SHP77 treated with DMSO at 0.1 percent for 48 hours (cell line): ENCODE measurements around the gene EFNA5.
A peak's percentile ranks its signal among the peaks of the same experiment; 100 is the strongest.
"Not testable (repeated sequence)": the region's sequence is repeated elsewhere in the genome, so short reads cannot be mapped to it uniquely, and the experiment has no call there.

Experiments
- DNase-seq: peaks from one replicate; lab custom pipeline; 2025; lab: John Stamatoyannopoulos, UW

EFNA5 gene

DNA sequence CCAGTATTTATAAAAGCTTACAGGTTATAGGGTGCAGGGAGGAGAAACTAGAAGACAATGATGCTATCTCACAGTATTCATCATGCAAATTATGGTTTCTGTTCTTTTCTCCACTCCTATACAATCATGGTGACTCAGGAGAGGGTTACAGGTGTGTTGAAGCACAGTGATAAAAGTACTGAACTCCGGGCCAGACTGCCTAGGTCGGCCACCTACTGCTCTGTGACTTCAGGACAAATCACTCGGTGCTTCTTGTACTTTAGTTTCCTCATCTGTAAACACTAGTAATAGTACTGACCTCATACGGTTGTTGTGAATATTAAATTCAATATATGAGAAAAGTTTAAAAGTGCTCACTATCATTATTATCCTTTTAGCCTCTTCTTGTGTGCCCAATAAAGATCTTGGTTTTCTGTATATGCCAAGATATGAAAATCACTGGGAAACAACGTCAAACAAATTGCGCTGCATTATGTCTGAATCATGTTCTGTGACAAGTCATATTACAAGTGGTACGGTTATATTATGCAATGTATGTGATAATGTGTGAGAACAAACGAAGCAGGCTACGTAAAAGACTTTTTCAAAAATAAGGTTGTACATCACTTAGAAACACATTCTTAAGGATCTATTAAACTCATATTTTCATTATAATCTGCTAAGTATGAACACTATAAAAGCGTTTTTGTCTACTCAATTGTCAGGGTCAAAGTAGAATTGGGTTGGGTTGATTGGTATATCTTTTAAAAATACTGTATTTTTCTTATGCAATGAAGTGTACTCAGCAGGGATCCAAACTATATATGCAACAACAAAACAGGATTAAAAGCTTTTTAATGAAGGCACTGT, 153.3 kb downstream of the EFNA5 start:
- DNase-seq, result no peak

GRCh38 chr5:107516452-107517184, 154.1 kb downstream of the EFNA5 start:
- no peak for DNase-seq

DNA sequence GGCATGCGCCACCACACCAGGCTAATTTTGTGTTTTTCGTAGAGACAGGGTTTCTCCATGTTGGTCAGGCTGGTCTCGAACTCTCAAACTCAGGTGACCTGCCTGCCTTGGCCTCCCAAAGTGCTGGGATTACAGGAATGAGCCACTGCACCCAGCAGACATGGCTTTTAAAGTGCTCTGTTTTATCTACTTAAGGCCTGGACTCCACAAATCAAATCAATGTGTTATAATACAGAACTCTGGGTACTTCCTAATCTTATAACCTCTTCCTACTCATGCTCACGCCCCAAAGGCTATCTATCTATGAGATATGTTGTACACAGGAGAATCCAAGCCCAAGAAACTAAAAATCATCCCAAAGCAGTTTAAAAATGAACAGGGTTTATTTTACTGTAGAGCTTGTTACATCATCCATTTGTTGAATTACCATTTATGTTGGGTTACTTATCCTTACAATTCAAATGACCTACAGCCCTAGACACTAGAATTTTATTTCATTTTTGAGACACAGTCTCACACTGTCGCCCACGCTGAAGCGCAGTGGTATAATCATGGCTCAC, 155.1 kb downstream of the EFNA5 start:
- DNase-seq, result no peak

- no peak for DNase-seq
These were observed 156.4 kb downstream of the EFNA5 start for GRCh38 chr5:107514305-107514704.

- no peak for DNase-seq
These were observed 157.2 kb downstream of the EFNA5 start for GRCh38 chr5:107513337-107514085.

DNA sequence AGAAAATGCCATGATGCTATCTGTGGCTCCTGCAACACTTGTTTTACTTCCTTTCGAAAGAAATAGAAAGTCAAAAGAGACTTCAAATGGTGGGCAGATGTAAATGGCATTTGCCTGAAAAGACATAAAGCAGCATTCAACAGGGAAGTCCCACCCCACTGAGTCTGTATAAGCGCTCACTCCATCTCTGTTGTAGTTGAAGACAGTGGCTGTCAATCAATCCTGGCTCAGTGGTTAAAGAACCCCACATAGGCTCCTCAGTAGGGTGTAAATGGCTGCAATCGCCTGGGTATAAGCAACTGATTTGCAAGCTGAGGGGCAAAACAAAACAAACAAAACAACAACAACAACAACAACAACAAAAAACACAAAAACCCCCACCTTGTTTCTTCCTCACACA, 158.7 kb downstream of the EFNA5 start:
- no peak for DNase-seq

DNA sequence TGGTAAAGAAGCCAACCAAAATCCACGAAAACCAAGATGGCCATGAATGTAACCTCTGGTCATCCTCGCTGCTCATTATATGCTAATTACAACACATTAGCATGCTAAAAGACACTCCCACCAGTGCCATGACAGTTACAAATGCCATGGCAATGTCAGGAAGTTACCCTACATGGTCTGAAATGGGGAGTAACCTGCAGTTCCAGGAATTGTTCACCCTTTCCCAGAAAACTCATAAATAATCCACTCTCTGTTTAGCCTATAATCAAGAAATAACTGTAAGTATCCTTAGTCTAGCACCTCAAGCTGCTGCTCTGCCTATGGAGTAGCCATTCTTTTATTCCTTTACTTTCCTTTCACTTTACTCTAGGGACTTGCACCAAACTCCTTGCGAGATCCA, 160.6 kb downstream of the EFNA5 start:
- no peak for DNase-seq

DNA sequence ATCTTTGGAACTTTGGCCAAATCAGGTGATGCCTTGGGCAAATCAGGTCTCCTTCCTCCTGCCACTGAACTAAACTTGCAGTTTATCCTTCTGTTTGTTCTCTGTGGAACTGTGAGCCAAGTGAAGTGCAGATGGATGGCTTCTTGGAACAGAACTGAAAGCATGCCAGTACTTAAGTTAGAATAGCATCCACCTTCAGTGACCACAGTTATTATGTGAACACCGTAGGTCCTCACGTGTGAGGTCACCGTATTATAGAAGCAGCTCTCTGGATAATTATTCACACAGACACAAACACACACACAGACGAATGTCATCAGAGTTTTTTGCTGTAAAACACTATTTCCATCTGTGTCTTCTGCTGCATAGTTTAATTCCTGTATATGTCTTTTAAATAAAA, 162.6 kb downstream of the EFNA5 start:
- no peak for DNase-seq

DNA sequence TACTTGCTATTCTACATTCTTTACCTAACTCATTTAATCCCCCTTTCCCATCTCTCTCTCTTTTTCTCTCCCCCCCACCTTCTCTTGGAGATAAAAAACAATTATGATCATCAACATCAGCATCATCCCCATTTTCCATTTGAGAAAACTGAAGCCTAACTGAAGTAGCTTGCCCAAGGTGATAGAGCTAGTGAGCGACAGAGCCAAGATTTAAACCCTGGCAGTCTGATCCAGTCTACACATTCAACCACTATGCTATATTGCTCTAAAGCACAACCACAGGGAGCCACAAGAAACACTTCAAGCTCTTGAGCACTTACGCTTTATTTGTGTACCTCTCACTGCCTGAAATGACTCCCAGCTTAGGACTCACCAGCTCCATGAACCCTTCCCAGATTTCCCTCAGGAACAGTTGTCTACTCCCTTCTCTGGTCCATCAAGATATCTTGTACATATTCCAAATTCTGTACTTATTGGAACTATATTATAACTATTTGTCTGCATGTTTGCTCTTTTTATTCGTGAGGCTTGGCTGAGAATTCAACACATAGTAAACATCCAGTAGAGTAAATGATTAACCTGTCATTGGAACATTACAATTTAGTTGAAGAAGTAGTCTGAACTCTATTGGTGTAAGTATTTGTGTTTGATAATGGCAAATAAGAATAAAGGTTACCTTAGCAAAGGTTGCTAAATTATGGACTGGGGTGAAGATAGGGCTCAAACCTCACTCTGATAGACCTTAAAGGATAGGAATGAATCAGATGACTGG, 164.8 kb downstream of the EFNA5 start:
- DNase-seq, result no peak

DNA sequence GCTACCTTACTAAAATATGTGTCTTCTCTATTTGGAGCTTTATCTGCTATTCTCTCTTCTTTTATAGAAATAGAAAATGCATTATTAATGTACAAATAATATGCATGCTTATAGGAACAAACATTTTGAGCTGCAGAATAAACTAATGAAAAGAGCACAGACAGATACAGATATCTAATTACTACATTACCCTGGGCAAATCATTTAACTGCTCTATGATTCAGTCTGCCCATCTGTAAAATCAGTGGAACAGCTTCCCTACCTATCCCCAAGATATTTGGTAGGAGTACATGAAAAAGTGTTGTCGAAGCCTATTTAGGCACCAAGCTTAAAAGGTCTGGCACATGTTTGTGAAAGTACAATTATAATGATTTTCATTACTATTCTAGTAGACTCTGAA, 166.3 kb downstream of the EFNA5 start:
- DNase-seq, result no peak

GRCh38 chr5:107502676-107503060, 168.1 kb downstream of the EFNA5 start:
- peak; percentile 81 for DNase-seq

DNA sequence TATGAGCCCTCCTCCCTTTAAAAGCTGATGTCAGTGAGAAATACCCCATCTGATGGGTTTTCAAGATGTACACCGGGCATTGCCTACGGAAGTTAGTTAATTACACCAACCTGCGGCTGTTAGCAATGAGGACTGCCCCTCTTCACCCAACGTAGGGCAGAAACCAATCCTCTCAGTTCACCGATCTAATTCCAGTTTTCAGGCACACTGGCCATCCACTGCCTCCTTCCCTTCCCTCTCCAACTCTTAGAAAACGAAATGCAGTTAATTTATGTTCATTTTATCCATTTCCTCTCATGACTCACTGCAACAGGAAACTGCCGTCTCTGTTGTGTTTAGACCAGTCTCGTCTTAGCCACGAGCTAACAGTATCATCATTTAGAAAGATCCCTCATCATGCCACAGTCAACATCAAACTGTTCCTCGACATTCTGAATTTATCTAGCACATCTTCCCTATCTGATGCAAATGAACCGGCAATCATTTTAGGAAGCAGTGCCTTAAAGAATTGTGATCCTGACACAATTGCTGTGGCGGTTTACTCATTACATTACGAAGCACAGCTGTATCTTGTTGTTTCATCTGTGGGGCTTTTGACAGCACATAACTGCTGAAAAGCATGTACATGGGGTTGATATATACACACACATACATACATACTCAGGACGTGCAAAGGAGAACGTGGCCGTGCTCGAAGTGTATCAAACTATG, 168.6 kb downstream of the EFNA5 start:
- peak; percentile 74 for DNase-seq

DNA sequence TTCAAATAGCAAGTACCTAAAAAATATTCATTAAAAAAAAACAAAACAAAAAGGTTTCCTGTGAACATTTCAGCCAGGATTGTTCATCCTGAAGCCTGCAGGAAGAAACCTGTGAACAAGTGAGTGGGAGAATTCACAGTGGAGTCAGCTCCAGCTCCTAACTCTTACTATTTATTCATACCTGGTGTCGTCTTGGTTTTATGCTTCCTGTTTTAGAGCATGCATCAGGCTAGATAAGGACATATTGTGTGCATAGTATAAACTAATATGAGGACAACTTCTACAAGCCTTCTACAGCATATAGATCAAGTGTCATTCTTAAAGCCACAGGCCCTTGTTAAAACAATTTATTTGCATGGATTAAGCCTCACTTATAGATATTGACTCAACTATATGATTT, 169.9 kb downstream of the EFNA5 start:
- DNase-seq, result no peak

GRCh38 chr5:107500347-107500746, 170.4 kb downstream of the EFNA5 start:
- DNase-seq, result no peak

- no peak for DNase-seq
These were observed 171.0 kb downstream of the EFNA5 start for GRCh38 chr5:107499776-107500175.

GRCh38 chr5:107499237-107499636, 171.5 kb downstream of the EFNA5 start:
- no peak for DNase-seq

DNA sequence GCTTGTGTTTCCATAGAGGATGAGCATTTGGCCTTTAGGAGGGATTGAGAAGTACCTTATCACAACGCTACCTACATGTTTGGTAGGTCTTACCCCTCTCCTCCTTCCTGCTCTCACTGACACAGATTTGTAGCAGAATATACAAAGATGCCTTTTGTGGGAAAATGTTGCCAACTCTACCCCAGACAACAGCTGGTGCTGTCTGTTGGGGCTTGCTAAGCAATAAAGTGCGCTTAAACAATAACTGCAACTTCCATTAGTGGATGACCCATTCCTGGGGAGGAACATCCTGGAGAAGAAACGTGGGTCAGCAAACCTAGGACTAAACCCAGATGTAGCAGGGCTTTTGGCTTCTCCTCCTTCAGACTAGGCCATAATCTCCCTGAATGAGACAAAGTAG, 174.3 kb downstream of the EFNA5 start:
- DNase-seq, result no peak

- not testable (repeated sequence) for DNase-seq
These were observed 176.6 kb downstream of the EFNA5 start for GRCh38 chr5:107494129-107494528.

DNA sequence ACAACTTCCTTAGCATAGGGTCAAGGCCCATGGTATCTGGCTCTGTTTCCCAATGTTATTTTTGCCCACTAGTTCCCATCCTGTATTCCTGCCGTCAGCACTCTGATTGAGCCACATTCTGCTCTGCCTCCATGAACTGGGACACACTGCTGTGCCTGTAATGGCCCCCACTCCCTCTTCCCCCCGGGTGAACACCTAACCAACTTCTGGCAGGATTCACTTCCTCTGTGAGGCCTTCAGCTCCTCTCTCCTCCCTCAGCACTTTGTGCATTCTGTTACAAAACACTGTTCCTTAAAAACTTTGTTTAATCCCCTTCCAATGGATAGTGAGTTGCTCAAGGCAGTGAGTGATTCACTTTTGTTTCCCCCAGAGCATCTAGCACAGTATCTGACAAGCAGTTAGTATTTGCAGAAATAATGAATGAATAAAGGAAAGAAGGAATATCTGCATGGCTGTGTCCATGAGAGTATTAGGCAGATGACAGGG, 183.6 kb downstream of the EFNA5 start:
- no peak for DNase-seq

GRCh38 chr5:107486489-107486888, 184.2 kb downstream of the EFNA5 start:
- DNase-seq, result no peak

GRCh38 chr5:107485184-107485583, 185.6 kb downstream of the EFNA5 start:
- no peak for DNase-seq
